GM12875 (cell line): ENCODE measurements around the gene DYNLL1.

Experiments
- H3K4me3 ChIP-seq: one replicate; pipeline ENCODE4 v1.5.1; 2011; ENCODE audit warnings: low read depth, low read length, control low read depth
- TF ChIP-seq, protein P1 (sequence below): IDR thresholded peaks from 2 replicates; pipeline ENCODE4 v1.5.1; 2011; ENCODE audit warnings: low read depth, mild to moderate bottlenecking, control low read depth, inconsistent platforms, low read length, moderate library complexity, borderline replicate concordance; ENCODE audit not compliant: insufficient read depth

The DYNLL1 gene

DNA sequence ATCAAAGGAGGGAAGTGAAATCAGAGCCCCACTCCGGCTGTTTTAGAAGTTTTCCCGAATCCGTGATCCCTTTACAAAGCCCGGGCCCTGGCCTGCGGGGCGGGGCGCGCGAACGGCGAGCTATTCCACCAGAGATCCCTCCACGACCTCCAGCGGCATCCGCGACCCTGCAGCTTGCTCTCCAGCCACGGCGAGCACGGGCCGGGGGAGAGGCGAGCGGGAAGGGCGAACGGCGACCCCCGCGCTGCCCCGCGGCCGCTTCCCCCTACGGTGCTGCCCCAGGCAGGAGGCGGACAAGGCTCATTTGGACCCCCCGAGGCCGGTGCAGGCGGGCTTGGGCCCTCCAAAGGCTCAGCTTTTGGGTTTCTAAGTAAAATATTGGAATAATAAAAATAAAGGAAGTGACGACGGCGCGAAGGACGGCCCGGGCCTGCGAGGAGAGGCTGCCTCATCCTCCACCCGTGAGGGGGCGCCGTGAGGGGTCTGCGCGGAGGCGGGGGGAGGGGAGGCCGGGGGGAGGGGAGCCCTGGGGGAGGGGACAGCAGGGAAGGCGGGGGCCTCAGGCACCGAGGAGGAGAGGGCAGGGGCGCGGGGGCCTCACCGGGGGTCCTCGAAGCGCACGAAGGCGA, 27.0 kb upstream of the DYNLL1 start:
- TF ChIP-seq, protein P1, sequence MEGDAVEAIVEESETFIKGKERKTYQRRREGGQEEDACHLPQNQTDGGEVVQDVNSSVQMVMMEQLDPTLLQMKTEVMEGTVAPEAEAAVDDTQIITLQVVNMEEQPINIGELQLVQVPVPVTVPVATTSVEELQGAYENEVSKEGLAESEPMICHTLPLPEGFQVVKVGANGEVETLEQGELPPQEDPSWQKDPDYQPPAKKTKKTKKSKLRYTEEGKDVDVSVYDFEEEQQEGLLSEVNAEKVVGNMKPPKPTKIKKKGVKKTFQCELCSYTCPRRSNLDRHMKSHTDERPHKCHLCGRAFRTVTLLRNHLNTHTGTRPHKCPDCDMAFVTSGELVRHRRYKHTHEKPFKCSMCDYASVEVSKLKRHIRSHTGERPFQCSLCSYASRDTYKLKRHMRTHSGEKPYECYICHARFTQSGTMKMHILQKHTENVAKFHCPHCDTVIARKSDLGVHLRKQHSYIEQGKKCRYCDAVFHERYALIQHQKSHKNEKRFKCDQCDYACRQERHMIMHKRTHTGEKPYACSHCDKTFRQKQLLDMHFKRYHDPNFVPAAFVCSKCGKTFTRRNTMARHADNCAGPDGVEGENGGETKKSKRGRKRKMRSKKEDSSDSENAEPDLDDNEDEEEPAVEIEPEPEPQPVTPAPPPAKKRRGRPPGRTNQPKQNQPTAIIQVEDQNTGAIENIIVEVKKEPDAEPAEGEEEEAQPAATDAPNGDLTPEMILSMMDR, result peak; percentile 9; the same call in 1 of the 2 replicates
- H3K4me3 ChIP-seq, result peak overlapping the region; percentile 96

DNA sequence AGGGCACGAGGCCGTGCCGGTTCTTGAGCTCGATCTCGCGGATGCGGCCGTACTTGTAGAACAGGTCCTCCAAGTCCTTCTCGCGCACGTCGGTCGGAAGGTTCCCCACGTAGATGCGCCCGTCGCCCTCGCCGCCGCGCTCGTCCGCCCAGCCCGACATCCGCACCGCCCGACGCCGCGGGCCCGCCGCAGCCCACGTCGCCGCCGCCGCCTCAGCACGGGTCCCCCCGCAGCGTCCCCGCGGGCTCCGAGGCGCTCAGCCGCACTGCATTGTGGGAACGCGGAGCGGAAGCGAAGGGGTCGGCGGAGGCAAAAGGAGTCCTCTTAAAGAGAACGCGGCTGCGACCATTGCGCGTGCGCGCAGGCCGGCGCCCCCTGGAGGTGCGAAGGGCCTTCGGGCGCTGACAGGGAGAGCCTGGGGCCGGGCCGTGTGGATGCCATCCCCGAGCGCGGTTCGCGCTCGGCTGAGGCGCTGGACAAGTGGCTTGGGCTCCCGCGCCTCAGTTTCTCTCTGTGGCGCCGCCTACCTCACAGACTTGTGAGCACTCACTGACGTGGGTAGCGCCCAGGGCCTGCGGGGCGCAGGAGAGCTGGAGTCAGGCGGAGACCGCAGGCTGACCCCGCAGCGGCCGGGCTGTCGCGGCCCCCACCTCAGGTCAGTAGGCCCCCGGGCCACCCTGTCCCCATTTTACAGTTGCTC, 26.3 kb upstream of the DYNLL1 start, which contains the start of gene SRSF9:
Gene SRSF9 (minus strand): TSS at position 299 of the 700 bp plus-strand sequence. CDS start 139 bp downstream, at position 160.
- peak within 1 kb of the TSS; percentile 96 for H3K4me3 ChIP-seq

DNA sequence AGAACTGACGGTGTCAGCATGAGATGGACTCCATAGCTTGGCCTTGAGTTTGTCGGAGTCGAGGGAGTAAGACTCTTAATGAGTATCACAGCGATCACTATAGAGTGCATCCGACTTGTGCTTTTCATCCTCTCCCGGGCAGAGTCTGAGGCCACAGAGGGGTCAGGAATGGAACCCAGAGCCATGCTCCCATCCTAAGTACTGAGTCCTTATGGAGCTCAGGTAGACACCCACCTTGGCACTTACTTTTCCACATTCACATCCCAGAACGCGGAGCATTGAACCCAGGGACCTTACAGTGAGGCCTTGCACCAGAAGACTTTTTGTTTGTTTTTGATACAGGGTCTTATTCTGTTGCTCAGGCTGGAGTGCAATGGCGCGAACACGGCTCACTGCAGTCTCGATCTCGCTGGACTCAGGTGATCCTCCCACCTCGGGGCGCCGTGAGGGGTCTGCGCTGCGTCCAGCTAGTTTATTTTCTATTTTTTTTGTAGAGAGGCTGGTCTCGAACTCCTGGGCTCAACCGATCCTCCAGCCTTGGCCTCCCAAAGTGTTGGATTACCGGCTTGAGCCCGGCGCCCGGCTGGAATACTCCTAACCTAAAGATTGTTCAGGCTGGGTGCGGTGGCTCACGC, 25.6 kb upstream of the DYNLL1 start:
- TF ChIP-seq, protein P1, result no peak

More for the DNA sequence above, 26.3 kb upstream of the DYNLL1 start, which contains the start of gene SRSF9:
- TF ChIP-seq, protein P1, result peak; percentile 99

DNA sequence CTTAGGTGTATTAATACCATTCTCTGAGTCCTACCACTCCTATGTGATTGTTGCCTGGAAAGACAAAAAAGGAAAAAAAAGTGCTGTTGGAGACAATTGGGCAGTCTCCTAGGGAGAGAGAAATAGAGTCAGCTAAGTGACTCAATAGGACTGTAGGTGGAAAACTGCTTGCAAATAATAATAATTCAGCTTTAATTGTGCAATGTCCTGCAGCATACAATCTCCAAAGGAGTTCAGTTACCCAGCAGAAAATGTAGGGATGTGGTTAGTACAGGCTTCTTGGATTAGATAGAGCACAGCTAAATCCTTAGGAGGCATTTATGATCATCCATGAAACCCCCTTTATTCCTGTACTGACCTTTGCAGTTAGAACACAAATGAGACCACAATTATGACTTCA, 23.4 kb upstream of the DYNLL1 start:
- TF ChIP-seq, protein P1, result no peak
- no peak overlapping the region for H3K4me3 ChIP-seq

More for the DNA sequence above, 25.6 kb upstream of the DYNLL1 start:
- peak overlapping the region; percentile 58 for H3K4me3 ChIP-seq

DNA sequence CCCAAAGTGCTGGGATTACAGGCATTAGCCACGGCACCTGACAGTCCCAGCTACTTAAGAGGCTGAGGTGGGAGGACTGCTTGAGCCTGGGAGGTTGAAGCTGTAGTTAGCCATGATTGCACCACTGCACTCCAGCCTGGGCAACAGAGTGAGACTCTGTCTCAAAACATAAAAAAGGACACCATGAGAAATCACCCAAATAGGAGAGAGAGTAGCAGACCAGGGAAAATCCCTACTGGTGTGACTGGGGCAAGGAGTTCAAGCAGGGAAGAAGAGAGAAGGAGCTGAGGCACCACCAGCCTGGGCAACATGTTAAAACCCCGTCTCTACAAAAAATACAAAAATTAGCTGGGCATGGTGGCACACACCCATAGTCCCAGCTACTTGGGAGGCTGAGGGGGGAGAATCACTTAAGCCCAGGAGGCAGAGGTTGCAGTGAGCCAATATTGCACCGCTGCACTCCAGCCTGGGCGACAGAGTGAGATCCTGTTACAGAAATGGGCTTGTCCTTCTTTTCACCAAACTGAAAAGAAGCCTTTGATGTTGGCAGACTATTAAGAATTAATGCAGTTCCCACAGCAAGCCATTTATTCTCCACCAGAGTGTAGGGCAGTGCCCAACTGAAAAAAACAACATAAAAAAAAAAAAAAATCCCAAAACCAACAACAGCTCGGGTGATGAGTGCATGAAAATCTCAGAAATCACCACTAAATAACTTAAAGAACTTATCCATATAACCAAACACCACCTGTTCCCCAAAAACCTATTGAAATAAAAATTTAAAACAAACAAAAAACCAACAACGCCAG, 21.9 kb upstream of the DYNLL1 start:
- TF ChIP-seq, protein P1, result no peak
- no peak overlapping the region for H3K4me3 ChIP-seq

DNA sequence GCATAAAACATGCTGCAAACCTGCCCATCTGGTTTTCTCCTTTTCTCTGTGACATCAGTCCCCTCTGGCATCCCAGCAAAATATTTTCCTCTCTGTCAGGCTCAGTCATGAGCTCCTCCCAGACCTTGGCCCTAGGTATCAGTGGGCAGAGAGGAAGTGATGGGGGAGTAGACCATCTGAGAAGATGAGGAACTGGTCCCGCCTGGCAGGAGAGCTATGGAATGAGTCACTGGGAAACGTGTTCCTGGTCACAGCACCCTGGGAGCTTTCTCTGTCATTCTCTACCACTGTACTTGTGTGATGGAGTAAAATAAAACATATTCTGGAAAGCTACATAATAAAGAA, 21.3 kb upstream of the DYNLL1 start:
- TF ChIP-seq, protein P1, result no peak
- no peak overlapping the region for H3K4me3 ChIP-seq
